SK-MEL-5 (cell line): ENCODE data around the gene PPT1. TPM values are rescaled to one million over a fixed set of nuclear protein-coding genes. Genes with fewer than 3 reads are reported as not detected.
A peak's percentile ranks its signal among the peaks of the same experiment; 100 is the strongest.
"Not testable (repeated sequence)": the region's sequence is repeated elsewhere in the genome, so short reads cannot be mapped to it uniquely, and the experiment has no call there.

ENCODE experiments used
- DNase-seq: peaks from one replicate; pipeline ENCODE4 v3.0.0-alpha.2; 2016; ENCODE audit warnings: low read depth, low spot score
- in situ Hi-C: cut with HindIII; loops from 2 replicates; pipeline ENCODE4 v1.10.0; 2016; ENCODE audit warnings: low sequenced_read_pairs, high pct_unique_total_duplicates, low pct_unique_long_range_greater_than_20kb
- total RNA-seq: library from RNA; depleted of rRNA; stranded (reverse); fragments of >200 nt; shearing (Covaris generic); gene quantifications from 2 replicates; pipeline ENCODE4 v1.2.3, GENCODE V29; 2014

PPT1 gene
- total RNA-seq, 1 experiment from 2014 or later, result 110 TPM

DNA sequence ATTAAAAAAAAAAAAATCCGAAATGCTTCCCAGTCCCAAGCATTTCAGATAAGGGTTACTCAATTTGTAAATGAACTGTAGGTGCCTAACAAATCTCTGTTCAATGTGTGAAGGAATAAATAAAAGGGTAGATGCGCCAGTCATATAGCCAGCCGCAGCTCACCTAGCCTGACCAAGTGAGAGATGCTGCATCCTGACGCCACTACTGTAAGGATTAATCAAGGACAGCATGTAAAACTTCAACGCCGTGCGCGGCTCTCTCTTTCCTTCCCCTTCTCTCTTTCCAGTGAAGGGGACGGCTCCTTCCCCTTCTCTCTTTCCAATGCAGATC is 441 bp downstream of the PPT1 start:
- in situ Hi-C loops, result no loop called here
- no peak for DNase-seq

DNA sequence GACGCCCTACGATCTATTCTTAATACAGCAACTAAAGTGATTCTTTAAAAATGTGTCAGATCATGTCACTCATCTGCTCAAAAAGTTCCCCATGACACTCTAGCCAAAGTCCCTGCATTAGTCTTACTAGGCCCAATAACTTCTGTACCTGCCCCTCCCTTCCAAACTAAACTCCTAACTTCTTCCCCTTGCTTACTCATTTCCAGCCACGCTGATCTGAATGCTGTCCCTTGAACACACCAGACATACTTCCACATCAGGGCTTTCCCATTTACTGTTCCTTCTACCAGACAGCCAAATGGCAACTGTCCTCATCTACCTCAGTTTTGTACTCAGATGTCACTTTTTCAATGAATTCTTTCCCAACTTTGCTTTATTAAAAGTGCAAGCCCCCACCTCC is 1.2 kb downstream of the PPT1 start:
- DNase-seq, result no peak
- in situ Hi-C loops, result no loop called here

DNA sequence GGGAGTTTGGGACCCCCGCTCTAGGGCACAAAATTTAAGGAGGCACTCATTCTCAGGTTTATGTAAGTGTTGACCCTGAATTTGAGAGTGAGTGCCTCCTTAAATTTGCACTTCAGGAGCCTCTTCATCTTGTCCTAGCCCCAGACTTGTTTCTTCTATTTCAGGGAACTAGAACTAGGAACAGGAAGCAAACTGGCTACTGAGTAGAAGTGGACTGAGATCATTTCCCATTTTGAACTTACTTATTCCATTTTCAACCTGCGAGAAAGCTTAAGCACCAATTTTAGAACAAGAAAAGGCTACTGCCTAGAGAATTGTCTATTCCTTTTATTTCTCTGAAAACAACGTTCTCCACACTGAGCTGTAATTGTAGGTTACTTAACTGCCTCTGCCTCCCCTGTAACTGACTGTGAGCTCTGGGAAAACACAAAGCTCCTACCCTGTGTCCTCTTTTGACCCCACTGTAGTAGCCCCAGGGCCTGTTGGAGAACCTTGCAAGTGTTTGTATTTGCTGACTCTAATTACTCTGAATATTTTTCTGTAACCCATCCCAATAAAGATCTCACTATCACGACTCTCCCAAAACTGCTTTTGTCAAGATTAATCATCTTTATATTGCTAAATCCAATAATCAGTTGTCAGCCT is 2.5 kb downstream of the PPT1 start:
- in situ Hi-C loops, result no loop called here

DNA sequence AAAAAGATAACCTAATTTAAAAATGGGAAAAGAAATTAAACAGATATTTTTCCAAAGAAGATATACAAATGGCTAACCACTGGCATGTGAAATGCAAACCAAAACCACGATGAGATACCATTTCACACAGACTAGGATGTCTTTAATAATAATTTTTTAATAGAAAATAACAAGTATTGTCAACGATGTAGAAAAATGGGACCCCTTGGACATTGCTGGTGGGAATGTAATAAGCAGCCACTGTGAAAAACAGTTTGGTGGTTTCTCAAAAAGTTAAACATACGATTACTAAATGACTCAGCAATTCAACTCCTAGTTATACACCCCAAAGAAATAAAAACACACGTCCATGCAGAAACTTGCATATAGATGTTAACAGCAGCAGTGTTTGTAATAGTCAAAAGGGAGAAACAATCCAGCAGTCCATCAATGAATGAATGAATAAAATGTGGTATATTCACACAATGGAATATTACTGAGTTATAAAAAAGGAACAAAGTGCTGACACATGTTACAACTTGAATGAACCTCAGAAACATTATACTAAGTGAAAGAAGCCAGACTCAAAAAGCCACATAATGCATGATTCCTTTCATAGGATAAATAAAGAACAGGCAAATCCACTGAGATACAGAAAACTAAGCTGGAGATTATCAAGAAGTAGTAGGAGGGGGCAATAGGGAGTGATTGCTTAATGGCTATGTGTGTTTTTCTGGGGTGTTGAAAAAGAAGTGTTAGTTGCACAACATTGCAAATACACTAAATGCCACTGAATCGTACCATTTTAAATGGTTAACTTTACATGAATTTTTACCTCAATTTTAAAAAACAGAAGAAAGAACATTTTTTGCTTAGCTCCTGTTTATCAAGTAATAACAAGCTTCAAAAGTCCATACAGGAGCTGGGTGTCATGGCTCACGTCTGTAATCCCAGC is 4.1 kb downstream of the PPT1 start:
- in situ Hi-C loops, result no loop called here

More for the DNA sequence above, 2.5 kb downstream of the PPT1 start:
- DNase-seq, result no peak

DNA sequence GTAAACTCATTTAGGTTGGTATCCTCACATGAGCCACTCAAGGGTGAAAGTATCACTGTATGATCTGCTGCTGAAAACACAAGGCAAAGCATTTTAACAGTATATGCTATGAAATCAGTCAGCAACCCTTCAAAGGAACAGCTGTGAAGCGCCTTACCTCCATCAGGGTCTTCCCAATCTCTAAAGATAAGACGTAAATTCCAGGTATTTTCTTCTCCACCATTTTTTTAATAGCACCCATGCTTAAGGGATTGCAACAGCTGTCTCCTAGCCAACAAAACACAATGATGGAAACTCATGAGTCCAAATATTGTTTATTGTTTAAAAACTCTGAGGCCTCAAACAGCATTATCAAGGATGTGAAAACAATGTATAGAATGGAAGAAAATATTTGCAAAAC is 4.8 kb downstream of the PPT1 start:
- in situ Hi-C loops, result no loop called here
- DNase-seq, result no peak

More for the DNA sequence above, 4.1 kb downstream of the PPT1 start:
- DNase-seq, result no peak

DNA sequence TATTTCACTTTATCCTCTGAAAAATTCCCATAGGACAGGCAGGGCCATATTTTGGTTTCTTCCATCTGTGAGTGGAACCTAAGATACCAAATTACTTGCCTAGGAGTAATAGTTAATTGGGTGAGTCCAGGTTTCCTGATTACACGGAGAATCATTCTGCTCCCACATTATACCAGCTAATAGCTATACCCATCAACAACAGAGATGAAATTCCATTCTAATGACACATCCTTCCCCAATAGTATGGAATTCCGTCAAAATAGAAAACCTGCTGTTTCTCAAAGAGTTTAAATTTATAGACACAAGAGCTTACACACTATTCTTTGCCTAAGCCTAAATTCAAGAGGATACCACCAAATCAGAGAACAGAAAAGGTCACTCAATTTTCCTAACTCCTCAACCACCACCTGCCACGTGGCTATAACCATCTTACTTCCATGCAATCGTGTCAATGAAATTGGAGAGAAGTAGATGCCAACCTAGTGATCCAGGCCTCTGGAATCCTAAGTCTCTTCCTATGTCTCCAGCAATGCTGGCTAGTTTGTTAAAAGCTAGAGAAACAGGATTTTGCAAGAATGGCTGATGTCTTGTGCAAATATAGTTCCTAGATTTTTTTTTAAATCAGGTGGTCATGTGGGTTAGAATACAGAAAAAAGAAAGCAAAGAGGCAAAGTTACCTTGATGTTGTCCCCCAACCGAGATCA is 6.2 kb downstream of the PPT1 start:
- DNase-seq, result no peak
- in situ Hi-C loops, result no loop called here

DNA sequence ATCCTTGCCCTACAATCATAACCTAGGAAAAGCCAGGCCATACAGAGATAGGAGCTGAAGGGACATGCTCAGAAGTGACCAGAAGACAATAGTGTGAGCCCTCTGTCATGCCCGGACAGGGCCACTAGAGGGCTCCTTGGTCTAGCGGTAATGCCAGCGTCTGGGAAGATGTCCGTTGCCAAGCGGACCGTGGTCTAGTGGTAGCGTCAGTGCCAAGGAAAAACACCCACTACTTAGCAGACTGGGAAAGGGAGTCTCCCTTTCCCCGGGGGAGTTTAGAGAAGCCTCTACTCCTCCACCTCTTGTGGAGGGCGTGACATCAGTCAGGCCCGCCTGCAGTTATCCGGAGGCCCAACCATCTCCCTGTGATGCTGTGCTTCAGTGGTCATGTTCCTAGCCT is 12.3 kb downstream of the PPT1 start:
- peak; percentile 68 for DNase-seq
- in situ Hi-C loops, result not testable (repeated sequence)

DNA sequence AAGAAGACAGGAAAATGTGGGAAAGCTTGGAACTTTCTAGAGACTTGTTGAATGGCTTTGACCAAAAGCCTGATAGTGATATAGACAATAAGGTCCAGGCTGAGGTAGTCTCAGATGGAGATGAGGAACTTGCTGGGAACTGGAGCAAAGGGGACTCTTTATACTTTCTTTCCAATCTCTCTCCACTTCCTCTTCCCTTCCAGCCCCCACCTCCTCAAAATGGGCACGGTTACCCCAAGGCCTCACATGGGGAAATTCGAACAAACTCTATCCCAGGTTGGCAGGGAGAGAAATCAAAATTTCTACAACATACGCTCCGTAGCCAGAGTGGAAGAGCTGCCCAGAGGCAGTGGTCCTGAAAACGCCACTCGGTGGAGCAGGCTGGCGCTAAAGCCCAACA is 15.2 kb downstream of the PPT1 start:
- in situ Hi-C loops, result no loop called here
- no peak for DNase-seq

DNA sequence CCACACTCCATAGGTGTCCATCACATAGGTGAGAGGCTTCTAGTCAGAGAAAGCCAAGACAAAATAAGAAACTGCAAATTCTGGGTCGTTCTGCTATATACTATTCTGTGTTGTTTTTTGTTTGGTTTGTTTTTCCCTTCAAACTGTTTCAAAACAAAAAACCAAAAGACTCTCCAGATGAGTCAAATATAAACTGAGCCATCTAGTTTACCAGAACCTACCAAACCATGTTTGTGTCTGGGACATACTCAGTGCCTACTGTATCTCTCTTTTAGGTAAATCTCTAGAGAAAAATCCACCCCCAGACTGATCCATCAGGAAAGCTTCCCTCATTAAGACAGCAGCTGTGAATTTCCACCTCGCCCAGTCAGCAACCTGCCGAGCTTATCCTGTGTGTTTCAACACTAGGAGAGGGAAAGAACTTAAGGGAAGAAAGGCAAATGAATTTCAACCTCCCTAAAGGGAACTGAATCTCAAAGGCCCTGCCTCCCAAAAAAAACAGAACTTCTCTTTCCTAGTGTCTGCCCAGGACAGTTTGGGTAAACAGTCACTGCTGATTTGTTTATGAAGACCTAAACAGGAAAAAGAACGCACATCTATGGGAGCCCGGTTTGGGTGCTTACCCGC is 17.2 kb downstream of the PPT1 start:
- in situ Hi-C loops, result no loop called here
- no peak for DNase-seq

DNA sequence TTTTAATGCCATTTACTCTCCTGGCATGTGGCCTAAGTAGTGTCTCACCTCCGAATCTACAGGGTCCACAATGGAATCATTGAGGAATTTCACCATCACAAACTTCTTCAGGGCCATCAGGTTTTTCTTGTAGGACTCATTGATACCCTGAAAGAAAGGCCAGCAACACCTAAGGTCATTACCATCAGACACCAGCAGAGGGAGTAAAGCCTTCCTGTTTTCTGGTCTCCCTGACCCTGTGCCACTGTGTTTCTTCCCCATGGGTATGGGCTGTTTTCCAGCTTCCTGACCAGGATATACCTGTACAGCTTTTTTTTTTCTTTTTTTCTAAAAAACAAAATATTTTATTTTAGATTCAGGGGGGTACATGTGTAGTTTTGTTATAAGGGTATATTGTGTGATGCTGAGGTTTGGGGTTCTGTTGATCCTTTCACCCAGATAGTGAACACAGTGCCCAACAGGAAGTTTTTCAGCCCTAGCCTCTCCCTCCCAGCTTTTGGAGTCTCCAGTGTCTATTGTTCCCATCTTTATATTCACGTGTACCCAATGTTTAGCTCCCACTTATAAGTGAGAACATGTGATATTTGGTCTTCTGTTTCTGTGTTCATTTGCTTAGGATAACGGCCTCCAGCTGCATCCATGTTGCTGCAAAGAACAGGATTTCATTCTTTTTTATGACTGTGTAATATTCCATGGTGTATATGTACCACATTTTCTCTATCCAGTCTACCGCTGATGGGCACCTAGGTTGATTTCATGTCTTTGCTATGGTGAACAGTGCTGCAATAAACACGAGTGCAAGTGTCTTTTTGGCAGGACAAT is 18.3 kb downstream of the PPT1 start:
- peak; percentile 79 for DNase-seq
- in situ Hi-C loops, result no loop called here

DNA sequence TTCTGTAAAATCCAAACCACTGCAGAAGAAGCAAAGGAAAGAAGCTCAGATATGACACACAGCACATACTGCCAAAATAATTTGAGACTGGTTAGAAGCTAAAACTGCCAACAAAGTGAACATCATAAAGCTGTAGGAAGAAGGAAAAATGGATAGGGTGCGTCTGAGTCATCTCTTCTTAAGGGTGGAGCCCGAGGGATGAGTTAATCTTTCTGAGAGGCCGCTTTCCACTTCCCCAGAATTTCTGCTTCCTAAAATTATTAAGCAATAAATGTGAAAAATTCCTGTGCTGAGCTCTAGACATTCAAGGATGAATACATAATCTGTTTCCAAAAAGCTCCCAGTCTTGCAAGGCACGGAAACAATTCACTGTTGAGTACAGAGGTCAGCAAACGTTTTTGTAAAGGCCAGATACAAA is 20.1 kb downstream of the PPT1 start:
- peak; percentile 16 for DNase-seq
- in situ Hi-C loops, result no loop called here

DNA sequence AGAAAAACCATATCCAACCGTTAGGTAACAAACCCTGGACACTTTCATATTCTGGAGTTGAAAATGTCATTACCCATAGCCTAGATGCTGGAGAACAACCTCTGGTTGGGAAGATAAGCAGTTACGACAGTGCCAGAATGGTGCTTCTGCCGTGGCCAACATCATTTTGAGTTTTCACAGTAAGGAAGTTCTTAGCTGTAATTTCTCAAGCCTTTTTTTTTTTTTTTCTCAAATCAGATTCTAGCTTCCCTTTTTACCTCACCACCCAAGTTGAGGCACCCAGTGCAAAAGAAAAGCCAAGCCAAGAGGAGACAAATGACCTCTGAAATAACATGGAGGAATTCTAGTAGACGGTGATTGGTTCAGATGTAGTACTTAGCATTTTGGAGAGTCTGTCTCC is 21.8 kb downstream of the PPT1 start:
- in situ Hi-C loops, result no loop called here
- no peak for DNase-seq

DNA sequence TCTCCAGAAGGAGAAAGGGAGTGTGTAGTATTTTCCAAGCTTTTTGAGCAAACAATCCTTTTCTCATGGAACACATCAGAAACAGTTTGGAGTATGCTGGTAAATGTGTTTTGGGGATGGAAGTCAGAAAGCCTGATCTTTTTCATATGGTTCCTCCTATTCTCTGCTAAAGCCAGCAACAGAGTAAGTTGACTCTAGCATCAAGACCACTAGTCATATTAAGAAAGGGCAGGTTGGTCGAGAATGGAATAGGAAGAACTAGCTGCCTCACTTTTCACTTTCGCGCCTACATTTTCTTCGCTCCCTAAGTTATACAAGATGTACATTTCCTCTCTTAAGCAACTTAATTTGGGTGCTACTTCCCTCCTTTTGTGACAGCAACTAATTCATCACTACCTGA is 24.0 kb downstream of the PPT1 start:
- in situ Hi-C loops, result no loop called here
- DNase-seq, result no peak

DNA sequence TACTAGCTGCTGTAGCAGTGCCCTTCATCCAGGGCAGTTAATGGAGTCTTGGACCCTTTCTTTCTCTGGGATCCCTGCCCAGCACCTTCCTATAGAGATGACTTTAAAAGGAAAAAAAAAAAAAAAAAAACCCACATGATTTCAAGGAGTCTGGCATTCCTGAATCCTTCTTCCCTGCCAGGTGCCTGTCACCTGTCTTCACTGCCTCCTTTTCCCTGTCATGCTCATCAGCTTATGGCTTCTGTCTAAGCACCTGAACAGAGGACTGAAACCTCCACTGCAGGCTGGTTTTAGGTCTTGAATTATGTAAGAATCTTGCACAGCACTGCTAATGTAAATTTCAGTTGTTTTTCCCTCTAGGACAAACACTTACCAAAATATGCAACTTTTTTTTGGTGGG is 24.9 kb downstream of the PPT1 start:
- in situ Hi-C loops, result no loop called here
- no peak for DNase-seq

DNA sequence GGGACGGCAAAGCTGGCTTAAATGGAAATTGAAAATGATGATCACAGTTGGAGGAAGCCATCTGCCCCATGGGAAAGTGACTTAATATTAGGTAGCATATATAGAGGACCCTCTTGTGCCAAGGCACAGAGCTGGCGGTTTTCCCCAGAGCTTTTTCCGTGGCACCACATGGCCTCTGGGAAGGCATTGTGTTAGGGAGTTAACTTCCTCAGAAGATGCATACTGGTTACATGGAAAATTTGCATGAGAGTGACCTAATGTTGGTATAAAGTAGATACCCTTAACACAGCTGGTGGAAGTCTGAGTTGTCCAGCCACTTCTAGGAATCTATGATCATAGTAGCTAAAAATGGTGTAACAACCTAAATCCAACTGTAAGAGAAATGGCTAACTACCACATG is 29.2 kb downstream of the PPT1 start:
- DNase-seq, result no peak
- in situ Hi-C loops, result no loop called here

DNA sequence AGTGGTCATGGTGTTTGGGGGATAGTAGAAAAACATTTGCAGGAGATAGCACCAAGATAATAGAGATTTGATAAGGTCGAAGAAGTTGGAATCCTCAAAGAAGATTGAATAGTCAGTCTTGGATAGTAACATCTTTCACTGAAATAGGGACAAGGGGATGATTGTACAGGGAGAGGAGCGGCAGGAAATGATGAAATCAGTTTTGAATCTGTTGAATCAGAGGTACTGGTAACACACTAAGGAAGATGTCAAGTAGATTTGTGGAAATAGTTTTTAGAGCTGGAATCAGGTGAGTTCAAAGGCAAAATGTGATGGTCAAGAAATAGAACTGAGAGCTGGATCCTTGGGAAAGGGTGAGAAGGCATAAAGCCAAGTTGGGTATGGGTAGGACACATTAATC is 30.0 kb downstream of the PPT1 start:
- in situ Hi-C loops, result no loop called here
- DNase-seq, result peak; percentile 62

DNA sequence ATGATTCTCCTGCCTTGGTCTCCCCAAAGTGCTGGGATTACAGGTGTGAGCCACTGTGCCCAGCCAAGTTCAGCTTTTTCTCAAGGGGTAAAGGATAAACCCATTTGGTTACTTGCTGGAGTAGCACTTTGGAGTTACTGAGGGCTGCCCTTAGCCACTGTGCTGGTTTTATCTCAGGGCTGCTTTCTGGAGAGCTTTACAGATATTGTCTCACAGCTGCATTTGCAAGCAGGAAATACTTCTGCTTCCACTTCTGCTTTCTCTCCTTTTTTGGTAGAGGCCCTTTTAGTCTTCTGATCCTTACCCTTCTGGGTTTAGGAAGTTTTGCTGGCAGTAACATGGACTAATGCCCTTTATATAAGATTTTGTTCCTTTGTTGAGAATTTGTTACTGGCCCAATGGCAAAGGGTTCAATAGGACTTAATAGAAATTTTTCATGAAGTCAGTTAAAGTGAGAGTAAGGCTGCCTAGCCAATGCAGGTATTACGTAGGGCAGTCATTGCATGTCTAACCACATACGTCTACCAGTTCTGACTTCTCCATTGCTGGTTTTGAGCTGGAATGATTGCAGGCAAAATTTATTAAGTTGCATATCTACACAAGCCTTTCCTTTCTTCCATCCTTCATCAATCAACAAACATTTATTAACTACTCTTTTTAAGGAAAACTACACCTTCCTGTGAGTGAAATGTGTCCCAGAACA is 32.1 kb downstream of the PPT1 start:
- no peak for DNase-seq
- in situ Hi-C loops, result no loop called here
